PC-3 (cell line): ENCODE results near the gene DACT2. TPM values are rescaled to one million over a fixed set of nuclear protein-coding genes. Genes with fewer than 3 reads are reported as not detected.

Experiments
- ATAC-seq: fragments of 200-7000 bp; cut with Tn5 transposase; 2 replicates; pipeline ENCODE4 v1.9.1; 2020; ENCODE audit warnings: mild to moderate bottlenecking, moderate library complexity
- BruUV-seq: library from RNA; stranded (reverse); fragments of 400-500 nt; replicated peaks from 2 replicates; lab custom pipeline; 2021; lab: Mats Ljungman, UMichigan
- CTCF ChIA-PET: fragments of 300-600 bp; sonication (Branson Sonifier 250); formaldehyde crosslinking; loops from one replicate; lab custom pipeline; 2022; ENCODE audit warnings: antibody characterized with exemption; lab: Charles Lee
- POLR2A ChIA-PET: fragments of 300-600 bp; sonication (Branson Sonifier 250); formaldehyde crosslinking; loops from one replicate; lab custom pipeline; 2022; ENCODE audit warnings: antibody characterized with exemption; ENCODE audit not compliant: unreplicated experiment; lab: Charles Lee
- DNase-seq: peaks from one replicate; pipeline ENCODE4 v3.0.0-alpha.2; 2015
- H2AFZ ChIP-seq: fragments of 300-600 bp; sonication (generic); 2 replicates; pipeline ENCODE4 v1.6.0; 2016; ENCODE audit warnings: antibody characterized with exemption, low read length
- H3F3A ChIP-seq: fragments of 300-600 bp; sonication (generic); one replicate; pipeline ENCODE4 v1.6.0; 2017; ENCODE audit warnings: antibody characterized with exemption, low read length, control low read depth, mild to moderate bottlenecking; ENCODE audit not compliant: unreplicated experiment
- H3K27ac ChIP-seq: fragments of 300-600 bp; sonication (generic); 2 replicates; pipeline ENCODE4 v1.5.1; 2016; ENCODE audit warnings: mild to moderate bottlenecking, low read length
- H3K27me3 ChIP-seq: fragments of 300-600 bp; sonication (generic); 2 replicates; pipeline ENCODE4 v1.6.1; 2016; ENCODE audit warnings: low read length, mixed read lengths
- H3K36me3 ChIP-seq: fragments of 300-600 bp; sonication (generic); 2 replicates; pipeline ENCODE4 v1.6.1; 2016; ENCODE audit warnings: low read depth, mixed run types, low read length, mixed read lengths
- H3K4me1 ChIP-seq: fragments of 300-600 bp; sonication (generic); 2 replicates; pipeline ENCODE4 v1.5.1; 2016; ENCODE audit warnings: low read length; ENCODE audit not compliant: insufficient read depth
- H3K4me2 ChIP-seq: fragments of 300-600 bp; sonication (generic); 2 replicates; pipeline ENCODE4 v1.6.0; 2016; ENCODE audit warnings: low read length
- H3K4me3 ChIP-seq: fragments of 300-600 bp; sonication (generic); 2 replicates; pipeline ENCODE4 v1.5.1; 2016; ENCODE audit warnings: mild to moderate bottlenecking, low read length, mixed read lengths
- H3K79me2 ChIP-seq: fragments of 300-600 bp; sonication (generic); 2 replicates; pipeline ENCODE4 v1.6.1; 2017; ENCODE audit warnings: low read length, mixed read lengths
- H3K9ac ChIP-seq: fragments of 300-600 bp; sonication (generic); 2 replicates; pipeline ENCODE4 v1.6.0; 2016; ENCODE audit warnings: mild to moderate bottlenecking, low read length
- H3K9me2 ChIP-seq: fragments of 300-600 bp; sonication (generic); replicated peaks from 2 replicates; pipeline ENCODE4 v1.6.1; 2016; ENCODE audit warnings: mixed run types, low read length, mixed read lengths
- H3K9me3 ChIP-seq: fragments of 300-600 bp; sonication (generic); 2 replicates; pipeline ENCODE4 v1.6.1; 2016; ENCODE audit warnings: low read length, mixed read lengths
- H4K20me1 ChIP-seq: fragments of 300-600 bp; sonication (generic); 2 replicates; pipeline ENCODE4 v1.6.1; 2016; ENCODE audit warnings: low read length, mixed read lengths
- EZH2 ChIP-seq: fragments of 300-600 bp; sonication (generic); IDR thresholded peaks from one replicate; pipeline ENCODE4 v1.6.1; 2017; ENCODE audit warnings: antibody characterized with exemption, mild to moderate bottlenecking, low read length; ENCODE audit not compliant: unreplicated experiment
- EZH2phosphoT487 ChIP-seq: fragments of 300-600 bp; sonication (generic); IDR thresholded peaks from 2 replicates; pipeline ENCODE4 v1.6.1; 2018; ENCODE audit warnings: mild to moderate bottlenecking, antibody characterized with exemption, low read length, borderline replicate concordance
- intact Hi-C: fragments of 100-400 bp; cut with micrococcal nuclease; formaldehyde crosslinking; loops from 2 replicates; pipeline ENCODE4 v1.9.0; 2023
- total RNA-seq: library from RNA; depleted of rRNA; stranded (reverse); fragments of >200 nt; gene quantifications from 2 replicates; pipeline ENCODE4 v1.2.3, GENCODE V29; 2014
- TF ChIP-seq, protein P1 (sequence below): fragments of 300-600 bp; sonication (generic); conservative IDR thresholded peaks from 2 replicates; pipeline ENCODE4 v1.5.1; 2017; ENCODE audit warnings: antibody characterized with exemption, low read depth, mild to moderate bottlenecking, low read length

DACT2 gene
- total RNA-seq, 1 experiment from 2014 or later: not detected

DNA sequence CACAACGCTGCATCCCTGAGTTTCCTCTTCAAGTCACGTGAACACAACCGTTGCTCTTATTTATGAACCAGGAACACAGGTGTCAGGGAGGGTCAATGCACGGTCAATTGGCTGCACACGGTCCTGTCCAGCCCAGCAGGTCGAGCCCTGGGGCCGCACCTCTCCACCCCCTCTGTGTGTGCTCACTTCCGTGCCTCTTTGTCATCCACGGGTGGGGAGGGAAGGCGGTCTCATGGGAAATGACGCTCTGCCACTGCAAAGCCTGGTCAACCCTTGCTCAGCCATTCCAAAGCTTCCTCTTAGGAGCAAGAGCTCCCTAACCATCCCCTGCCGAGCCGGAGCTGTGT lies 38.7 kb downstream of the DACT2 start:
- ATAC-seq: no peak

DNA sequence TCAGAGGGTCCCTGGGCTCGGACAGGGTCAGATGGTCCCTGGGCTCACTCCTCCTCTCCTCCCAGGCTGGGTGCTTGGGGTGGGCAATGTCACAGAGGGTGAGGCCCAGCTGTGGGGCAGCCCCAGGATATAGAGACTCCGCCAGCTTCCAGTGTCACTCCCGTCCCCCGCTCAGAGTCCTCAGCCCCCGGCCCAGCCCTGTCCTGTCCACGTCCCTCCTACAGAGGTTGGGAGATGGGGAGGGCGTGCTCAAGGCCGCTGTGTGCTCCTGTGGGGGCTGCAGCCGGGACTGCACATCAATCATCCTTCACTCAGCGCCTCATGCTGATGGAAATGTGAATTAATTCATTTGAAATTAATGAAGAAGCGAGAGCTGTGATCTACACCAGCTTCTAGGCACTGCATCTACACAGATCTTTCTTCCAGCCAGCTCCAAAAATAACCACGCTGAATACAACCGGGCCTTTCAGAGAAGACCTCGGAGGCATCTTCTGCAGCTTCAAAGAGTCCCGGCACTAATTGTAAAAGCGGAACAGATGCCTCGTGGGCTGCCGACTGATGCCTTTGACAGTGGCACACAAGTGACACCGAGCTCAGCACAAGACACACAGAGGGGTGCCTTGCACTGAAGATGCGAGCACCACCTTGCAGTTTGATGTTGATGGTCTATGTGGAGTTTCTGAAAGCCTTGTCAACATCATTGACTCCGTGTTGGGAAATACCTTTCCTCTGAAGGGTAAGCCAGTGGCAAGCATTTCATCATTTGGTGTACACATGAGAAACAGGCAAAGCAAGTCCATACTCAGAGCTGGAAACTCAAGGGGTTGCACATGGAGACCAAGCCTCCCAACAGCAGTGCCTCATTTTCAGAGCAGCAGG lies 39.3 kb downstream of the DACT2 start:
- Histone ChIP-seq H3K4me3 (no peak overlapping the region), H3K9me2 (no peaks in the 10 kb centered on the region), H3F3A (no peaks in the 10 kb centered on the region), H3K4me1 (no peaks in the 10 kb centered on the region), H4K20me1 (no peaks in the 10 kb centered on the region), H3K4me2 (no peak overlapping the region), H3K27ac (no peak overlapping the region), H3K9ac (no peak overlapping the region), H3K9me3 (no peaks in the 10 kb centered on the region), H3K27me3 (peaks cover 24% of the 10 kb centered on the region; the same call in 1 of the 2 replicates), H3K36me3 (no peaks in the 10 kb centered on the region), H3K79me2 (no peaks in the 10 kb centered on the region), H2AFZ (no peak overlapping the region)
- POLR2A ChIA-PET: no interaction called here
- ATAC-seq: no peak
- no TSS peak for BruUV-seq
- TF ChIP-seq, protein P1, sequence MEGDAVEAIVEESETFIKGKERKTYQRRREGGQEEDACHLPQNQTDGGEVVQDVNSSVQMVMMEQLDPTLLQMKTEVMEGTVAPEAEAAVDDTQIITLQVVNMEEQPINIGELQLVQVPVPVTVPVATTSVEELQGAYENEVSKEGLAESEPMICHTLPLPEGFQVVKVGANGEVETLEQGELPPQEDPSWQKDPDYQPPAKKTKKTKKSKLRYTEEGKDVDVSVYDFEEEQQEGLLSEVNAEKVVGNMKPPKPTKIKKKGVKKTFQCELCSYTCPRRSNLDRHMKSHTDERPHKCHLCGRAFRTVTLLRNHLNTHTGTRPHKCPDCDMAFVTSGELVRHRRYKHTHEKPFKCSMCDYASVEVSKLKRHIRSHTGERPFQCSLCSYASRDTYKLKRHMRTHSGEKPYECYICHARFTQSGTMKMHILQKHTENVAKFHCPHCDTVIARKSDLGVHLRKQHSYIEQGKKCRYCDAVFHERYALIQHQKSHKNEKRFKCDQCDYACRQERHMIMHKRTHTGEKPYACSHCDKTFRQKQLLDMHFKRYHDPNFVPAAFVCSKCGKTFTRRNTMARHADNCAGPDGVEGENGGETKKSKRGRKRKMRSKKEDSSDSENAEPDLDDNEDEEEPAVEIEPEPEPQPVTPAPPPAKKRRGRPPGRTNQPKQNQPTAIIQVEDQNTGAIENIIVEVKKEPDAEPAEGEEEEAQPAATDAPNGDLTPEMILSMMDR: no peak
- TF ChIP-seq EZH2 (no peak), EZH2phosphoT487 (no peak)
- intact Hi-C loops: no loop called here
- DNase-seq: no peak
- CTCF ChIA-PET: no interaction called here

More for the DNA sequence above, 38.7 kb downstream of the DACT2 start:
- no peak for DNase-seq
- H3K4me2 ChIP-seq: no peak overlapping the region
- H3K36me3 ChIP-seq: no peaks in the 10 kb centered on the region
- H3K27me3 ChIP-seq: peaks cover 19% of the 10 kb centered on the region; the same call in 1 of the 2 replicates
- CTCF ChIA-PET: no interaction called here
- POLR2A ChIA-PET: no interaction called here
- intact Hi-C loops: no loop called here
- no peaks in the 10 kb centered on the region for H4K20me1 ChIP-seq
- H3K9me2 ChIP-seq: no peaks in the 10 kb centered on the region
- no peaks in the 10 kb centered on the region for H3K4me1 ChIP-seq
- no peak overlapping the region for H3K4me3 ChIP-seq
- no peak overlapping the region for H2AFZ ChIP-seq
- H3K27ac ChIP-seq: no peak overlapping the region
- H3K9me3 ChIP-seq: no peaks in the 10 kb centered on the region
- no peaks in the 10 kb centered on the region for H3F3A ChIP-seq
- TF ChIP-seq, protein P1: no peak
- TF ChIP-seq EZH2: no peak
- TF ChIP-seq EZH2phosphoT487: no peak
- no TSS peak for BruUV-seq
- H3K79me2 ChIP-seq: no peaks in the 10 kb centered on the region
- no peak overlapping the region for H3K9ac ChIP-seq

DNA sequence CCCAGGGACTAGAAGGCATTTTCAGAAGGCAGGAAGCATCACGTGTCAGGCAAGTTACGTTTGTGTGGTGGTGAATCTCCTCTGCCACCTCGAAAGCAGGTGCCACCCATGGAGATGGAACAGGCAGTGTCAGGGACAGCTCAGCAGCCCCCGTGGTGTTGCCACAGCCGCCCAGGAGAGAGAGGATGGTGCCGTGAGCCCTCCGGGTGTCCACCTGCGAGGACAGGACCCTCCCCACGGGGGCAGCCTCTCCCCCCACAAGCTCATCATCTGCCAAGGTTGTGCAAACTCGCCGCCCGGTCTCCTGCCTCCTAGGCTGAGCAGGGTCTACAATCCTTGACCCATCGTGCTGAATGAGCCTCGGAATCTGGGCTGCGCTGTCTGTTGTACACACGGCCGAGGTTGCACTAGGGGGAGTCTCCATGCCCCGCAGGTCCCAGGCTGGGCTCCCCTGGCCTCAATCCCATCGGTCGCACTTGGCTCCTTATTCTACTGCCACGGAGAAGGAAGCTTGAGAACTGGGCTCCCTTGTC lies 40.1 kb downstream of the DACT2 start:
- ATAC-seq: no peak
- Histone ChIP-seq H3K9me3 (no peaks in the 10 kb centered on the region), H3K4me3 (no peak overlapping the region), H3K9ac (no peak overlapping the region), H3K4me1 (no peaks in the 10 kb centered on the region), H3K9me2 (no peaks in the 10 kb centered on the region), H3K79me2 (no peaks in the 10 kb centered on the region), H3K4me2 (no peak overlapping the region), H3K27me3 (peaks cover 24% of the 10 kb centered on the region; the same call in 1 of the 2 replicates), H2AFZ (no peak overlapping the region), H3F3A (no peaks in the 10 kb centered on the region), H3K36me3 (no peaks in the 10 kb centered on the region), H3K27ac (no peak overlapping the region), H4K20me1 (no peaks in the 10 kb centered on the region)
- intact Hi-C loops: no loop called here
- ChIA-PET POLR2A (no interaction called here), CTCF (no interaction called here)
- no peak for TF ChIP-seq EZH2phosphoT487
- no peak for TF ChIP-seq EZH2
- TF ChIP-seq, protein P1: no peak
- no peak for DNase-seq
- no TSS peak for BruUV-seq
